ENCODE results near the gene TMF1. TPM values are rescaled to one million over a fixed set of nuclear protein-coding genes. Genes with fewer than 3 reads are reported as not detected.

Gene TMF1
- total RNA-seq, 2 donors from 2014 or later: 34.7 to 49.2 TPM

GRCh38 chr3:68984011-68984530 lies 68.1 kb downstream of the TMF1 start:
- no peak overlapping the region for H3K27ac ChIP-seq
- H3K9me3 ChIP-seq: no peaks in the 10 kb centered on the region
- TF ChIP-seq, protein P1, sequence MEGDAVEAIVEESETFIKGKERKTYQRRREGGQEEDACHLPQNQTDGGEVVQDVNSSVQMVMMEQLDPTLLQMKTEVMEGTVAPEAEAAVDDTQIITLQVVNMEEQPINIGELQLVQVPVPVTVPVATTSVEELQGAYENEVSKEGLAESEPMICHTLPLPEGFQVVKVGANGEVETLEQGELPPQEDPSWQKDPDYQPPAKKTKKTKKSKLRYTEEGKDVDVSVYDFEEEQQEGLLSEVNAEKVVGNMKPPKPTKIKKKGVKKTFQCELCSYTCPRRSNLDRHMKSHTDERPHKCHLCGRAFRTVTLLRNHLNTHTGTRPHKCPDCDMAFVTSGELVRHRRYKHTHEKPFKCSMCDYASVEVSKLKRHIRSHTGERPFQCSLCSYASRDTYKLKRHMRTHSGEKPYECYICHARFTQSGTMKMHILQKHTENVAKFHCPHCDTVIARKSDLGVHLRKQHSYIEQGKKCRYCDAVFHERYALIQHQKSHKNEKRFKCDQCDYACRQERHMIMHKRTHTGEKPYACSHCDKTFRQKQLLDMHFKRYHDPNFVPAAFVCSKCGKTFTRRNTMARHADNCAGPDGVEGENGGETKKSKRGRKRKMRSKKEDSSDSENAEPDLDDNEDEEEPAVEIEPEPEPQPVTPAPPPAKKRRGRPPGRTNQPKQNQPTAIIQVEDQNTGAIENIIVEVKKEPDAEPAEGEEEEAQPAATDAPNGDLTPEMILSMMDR (IDR thresholded peaks at IDR 0.05): no peak
- no peak overlapping the region for H3K4me3 ChIP-seq
- peaks cover 6 to 7% of the 10 kb centered on the region in 2 donors for H3K4me1 ChIP-seq (ENCODE audit: control insufficient read depth in 1 of 2, low read depth in 2 of 2)
- ATAC-seq (ENCODE audit: insufficient number of reproducible peaks, low FRiP score, low read depth) (no peak), DNase-seq (ENCODE audit: low spot score) (no peak)
- no peaks in the 10 kb centered on the region for H3K27me3 ChIP-seq (replicated peaks; ENCODE audit: insufficient read depth)
- H3K36me3 ChIP-seq: peaks cover 74% of the 10 kb centered on the region

- H3K27me3 ChIP-seq (replicated peaks; ENCODE audit: insufficient read depth): no peaks in the 10 kb centered on the region
- TF ChIP-seq, protein P1 (IDR thresholded peaks at IDR 0.05): no peak
- no peak overlapping the region for H3K4me3 ChIP-seq
- H3K36me3 ChIP-seq: peaks cover 58% of the 10 kb centered on the region
- DNase-seq (ENCODE audit: low spot score) (no peak), ATAC-seq (ENCODE audit: insufficient number of reproducible peaks, low FRiP score, low read depth) (no peak)
- no peak overlapping the region for H3K27ac ChIP-seq
- H3K9me3 ChIP-seq: no peaks in the 10 kb centered on the region
- H3K4me1 ChIP-seq (ENCODE audit: control insufficient read depth in 1 of 2, low read depth in 2 of 2): no peaks in the 10 kb centered on the region
Observed at GRCh38 chr3:68977486-68978167, 74.5 kb downstream of the TMF1 start.

DNA sequence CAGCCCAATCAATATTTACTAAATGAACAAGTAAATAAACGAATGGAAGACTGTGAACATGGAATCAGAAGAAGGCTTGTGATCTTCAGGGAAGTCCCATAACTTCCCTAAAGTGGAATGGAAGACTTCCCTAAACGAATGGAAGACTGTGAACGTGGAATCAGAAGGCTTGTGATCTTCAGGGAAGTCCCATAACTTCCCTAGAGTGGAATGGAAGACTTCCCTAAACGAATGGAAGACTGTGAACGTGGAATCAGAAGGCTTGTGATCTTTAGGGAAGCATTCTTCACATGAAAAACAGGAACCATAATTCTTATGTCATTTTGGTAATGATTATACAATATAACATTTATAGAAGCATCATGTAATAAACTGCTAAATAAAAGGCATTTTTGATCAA lies 77.4 kb downstream of the TMF1 start:
- no peak for ATAC-seq (ENCODE audit: insufficient number of reproducible peaks, low FRiP score, low read depth)
- no peak for DNase-seq (ENCODE audit: low spot score)
- TF ChIP-seq, protein P1 (IDR thresholded peaks at IDR 0.05): no peak
- no peak overlapping the region for H3K27ac ChIP-seq
- peaks cover 31% of the 10 kb centered on the region for H3K36me3 ChIP-seq
- no peaks in the 10 kb centered on the region for H3K27me3 ChIP-seq (replicated peaks; ENCODE audit: insufficient read depth)
- no peaks in the 10 kb centered on the region for H3K4me1 ChIP-seq (ENCODE audit: control insufficient read depth in 1 of 2, low read depth in 2 of 2)
- H3K4me3 ChIP-seq: no peak overlapping the region
- H3K9me3 ChIP-seq: no peaks in the 10 kb centered on the region

DNA sequence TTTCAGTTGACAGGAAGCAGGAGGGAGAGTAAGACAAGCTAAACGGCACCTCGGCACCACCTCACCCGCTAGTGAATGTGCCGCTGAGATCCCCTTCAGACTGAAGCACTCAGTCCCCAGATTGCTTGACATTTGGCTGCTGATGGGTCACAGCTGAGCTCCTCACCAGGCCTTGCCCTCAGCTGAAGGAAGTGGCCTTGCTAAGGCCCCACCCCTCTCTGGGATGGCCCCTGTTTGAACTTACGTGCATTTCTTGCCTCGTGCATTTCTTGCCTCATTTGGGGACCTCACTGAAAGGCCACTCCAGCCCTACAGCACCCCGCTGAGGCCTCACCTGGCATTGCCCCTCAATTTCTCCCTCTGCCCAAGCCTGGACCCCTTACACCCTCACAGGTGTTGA lies 78.5 kb downstream of the TMF1 start:
- DNase-seq (ENCODE audit: low spot score) (no peak), ATAC-seq (ENCODE audit: insufficient number of reproducible peaks, low FRiP score, low read depth) (no peak)

DNA sequence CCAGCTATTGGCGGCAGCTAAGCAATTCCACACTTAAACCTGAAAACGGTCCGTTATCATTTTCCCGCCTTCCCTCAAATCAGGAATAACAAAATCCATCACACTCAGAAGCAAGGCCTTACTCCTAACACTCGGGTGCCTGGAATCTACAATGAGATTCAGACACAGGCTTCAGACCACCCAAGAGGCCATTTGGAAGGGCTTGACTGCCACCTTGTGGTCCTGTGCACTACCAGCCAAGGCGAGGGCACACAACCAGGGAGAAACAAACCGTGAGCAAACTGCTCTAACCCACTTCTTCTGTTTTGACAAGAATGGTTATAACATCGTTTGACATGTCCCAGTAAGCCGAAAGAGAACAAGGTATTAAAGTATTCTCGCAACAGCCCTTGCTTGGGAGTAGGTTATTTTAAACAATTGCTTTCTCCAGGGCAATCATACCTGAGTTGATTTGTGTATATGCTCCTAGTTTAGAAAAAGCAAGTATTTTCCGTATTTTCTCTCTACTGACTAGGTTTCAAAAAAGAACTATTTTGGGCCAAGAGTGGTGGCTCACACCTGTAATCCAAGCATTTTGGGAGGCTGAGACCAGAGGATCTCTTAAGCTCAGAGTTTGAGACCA lies 79.7 kb downstream of the TMF1 start:
- Histone ChIP-seq H3K9me3 (no peaks in the 10 kb centered on the region), H3K4me1 (ENCODE audit: control insufficient read depth in 1 of 2, low read depth in 2 of 2) (no peaks in the 10 kb centered on the region), H3K27ac (no peak overlapping the region), H3K36me3 (peaks cover 9% of the 10 kb centered on the region), H3K4me3 (no peak overlapping the region), H3K27me3 (replicated peaks; ENCODE audit: insufficient read depth) (no peaks in the 10 kb centered on the region)
- TF ChIP-seq, protein P1 (IDR thresholded peaks at IDR 0.05): peak; percentile 60
- no peak for DNase-seq (ENCODE audit: low spot score)
- no peak for ATAC-seq (ENCODE audit: insufficient number of reproducible peaks, low FRiP score, low read depth)

More for the DNA sequence above, 78.5 kb downstream of the TMF1 start:
- Histone ChIP-seq H3K4me3 (no peak overlapping the region), H3K36me3 (peaks cover 20% of the 10 kb centered on the region), H3K4me1 (ENCODE audit: control insufficient read depth in 1 of 2, low read depth in 2 of 2) (no peaks in the 10 kb centered on the region), H3K27me3 (replicated peaks; ENCODE audit: insufficient read depth) (no peaks in the 10 kb centered on the region), H3K9me3 (no peaks in the 10 kb centered on the region), H3K27ac (no peak overlapping the region)
- TF ChIP-seq, protein P1 (IDR thresholded peaks at IDR 0.05): no peak
